Adrenal gland (tissue), 12 donors: ENCODE data around the gene BOC. TPM values are rescaled to one million over a fixed set of nuclear protein-coding genes. Genes with fewer than 3 reads are reported as not detected.

ENCODE experiments used
- DNase-seq, 7 donors: peaks; one replicate each; pipeline ENCODE4 v3.0.0-alpha.2; 2019 to 2020
- H3K27ac ChIP-seq, 5 donors: fragments of 200-600 bp; sonication (generic) in 4 of 5; 1 replicate in 3 of 5; 2 replicates in 2 of 5; pipeline versions ENCODE4 v1.5.1 to v1.8.0; 2016 to 2020; ENCODE audit warnings: mild to moderate bottlenecking in 1 of 5
- H3K27me3 ChIP-seq: fragments of 200-600 bp; 2 replicates; pipeline ENCODE4 v1.8.0; 2021
- H3K36me3 ChIP-seq, 2 donors: fragments of 200-600 bp; replicated peaks in 1 of 2; 1 replicate in 1 of 2; 2 replicates in 1 of 2; pipeline versions ENCODE4 v1.5.1 to v1.8.0; 2018 to 2022
- H3K4me1 ChIP-seq, 2 donors: fragments of 200-600 bp; replicated peaks in 1 of 2; 1 replicate in 1 of 2; 2 replicates in 1 of 2; pipeline versions ENCODE4 v1.5.1 to v1.8.0; 2018 to 2021
- H3K4me3 ChIP-seq, 4 donors: fragments of 200-600 bp; sonication (generic) in 3 of 4; one replicate each; pipeline ENCODE4 v1.5.1; 2016 to 2018
- H3K9me3 ChIP-seq, 3 donors: fragments of 200-600 bp; sonication (generic) in 1 of 3; replicated peaks in 1 of 3; 1 replicate in 2 of 3; 2 replicates in 1 of 3; pipeline versions ENCODE4 v1.5.1 to v1.8.0; 2016 to 2021
- POLR2A ChIP-seq, 2 donors: fragments of 450-650 bp; IDR thresholded peaks; one replicate each; pipeline ENCODE4 v1.6.1; 2017; ENCODE audit warnings: antibody characterized with exemption in 2 of 2, mild to moderate bottlenecking in 2 of 2, moderate library complexity in 1 of 2
- WGBS, 4 donors: extraction: QIAGEN DNeasy Blood & Tissue Kit in 2 of 4; methylation state at CpG; one replicate each; pipeline versions ENCODE4 v1.1.5 to v1.1.7; 2013 to 2017; 5-methylcytosine and 5-hydroxymethylcytosine counted together
- intact Hi-C, 2 donors: fragments of 100-400 bp; cut with DNase I; formaldehyde crosslinking; loops; one replicate each; pipeline versions ENCODE4 v1.14.1 to v1.15.0; 2022 to 2023
- polyA plus RNA-seq, 3 donors: library from polyadenylated mRNA; stranded (reverse); fragments of 200-250 nt in 2 of 3; fragments of 350-450 nt in 1 of 3; fragmentation: Illumina TruSeq in 1 of 3; extraction: RNeasy Lipid Tissue Mini Kit (QIAGEN cat#74804) in 1 of 3; gene quantifications; one replicate each; pipeline ENCODE4 v1.2.3, GENCODE V29; 2013 to 2014
- total RNA-seq, 9 donors: library from RNA; depleted of rRNA in 4 of 9; stranded (reverse); fragments of >200 nt in 4 of 9; fragments of 120-200 nt in 1 of 9; fragmentation: NEBNext Ultra II Directional in 1 of 9; extraction: Animal tissue kit (Norgen Biotek cat#: 25700) in 1 of 9; gene quantifications; one replicate each; pipeline versions ENCODE4 v1.1.0 to v1.2.4, GENCODE V29; 2013 to 2023
- TF ChIP-seq, protein P1 (sequence below), 6 experiments: fragments of 450-650 bp in 4 of 6; fragments of 200-600 bp in 2 of 6; sonication (generic) in 1 of 6; IDR thresholded peaks; 1 replicate in 5 of 6; 2 replicates in 1 of 6; pipeline versions ENCODE4 v1.5.1 to v1.8.0; 2016 to 2021; ENCODE audit warnings: antibody characterized with exemption in 6 of 6, mild to moderate bottlenecking in 2 of 6, moderate library complexity in 1 of 6
- donor health status: healthy with polysubstance abuse.
- donor health status: Bipolar disorder and iron deficiency.
- donor health status: DM: yes; HTN: yes; CAD: no.
- donor health status: DM: no; HTN: no; CAD: no.
- donor health status: DM: no; HTN: no; CAD: no.
- donor health status: DM: yes; HTN: yes; CAD: no.

Gene BOC
- total and polyA plus RNA-seq, 12 donors = 1.9 to 22.3 (median 9.5) TPM

DNA sequence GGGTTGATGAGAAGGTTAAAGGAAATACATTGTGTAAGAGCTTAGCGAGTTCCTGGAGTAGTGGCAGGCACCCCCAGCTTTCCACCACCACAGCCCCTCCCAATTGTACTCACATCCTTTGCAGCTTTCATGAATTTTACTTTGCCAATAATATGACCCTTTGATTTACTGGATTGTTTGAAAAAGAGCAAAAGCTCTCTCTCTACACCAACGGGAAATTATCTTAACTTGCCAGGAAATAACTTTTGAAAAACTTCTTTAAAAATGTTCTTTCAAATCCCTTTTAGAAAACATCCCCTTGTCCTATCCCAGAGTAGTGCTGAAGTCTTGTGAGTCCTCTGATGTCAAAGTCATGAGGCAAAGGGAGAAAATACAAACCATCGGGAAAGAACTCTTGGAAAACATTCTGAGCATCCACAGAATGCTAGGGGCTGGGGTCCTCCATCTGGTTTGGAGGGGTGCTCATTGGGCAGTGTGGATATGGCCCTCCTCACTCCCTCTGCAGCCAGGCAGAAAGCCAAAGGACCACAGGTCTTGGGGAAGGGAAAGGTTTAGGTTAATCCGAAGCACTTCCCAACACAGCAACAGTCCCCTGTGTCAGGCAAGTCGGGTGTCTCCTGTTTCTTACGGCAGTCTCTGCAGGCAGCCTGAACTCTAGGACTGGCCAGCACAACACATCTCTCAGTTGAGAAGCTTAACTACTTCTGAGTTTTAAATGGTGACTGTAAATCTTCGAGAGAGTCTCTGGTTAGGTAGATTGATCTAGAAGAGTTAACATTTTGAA, 36.5 kb downstream of the BOC start:
- intact Hi-C loops = no loop called here
- peak in 2 of 7 donors; percentile 20 to 32 for DNase-seq
- H3K36me3 ChIP-seq = peaks cover 0 to 12% of the 10 kb centered on the region in 2 donors
- WGBS, 4 donors = 31 to 50% (median 40%) methylated on average over 6 to 7 of the region's 7 CpGs
- H3K4me3 ChIP-seq = no peak overlapping the region
- peak overlapping the region in 2 of 5 donors; percentile 82 to 87 for H3K27ac ChIP-seq
- H3K4me1 ChIP-seq = peaks cover 0 to 18% of the 10 kb centered on the region in 2 donors
- no peaks in the 10 kb centered on the region for H3K27me3 ChIP-seq
- no peaks in the 10 kb centered on the region for H3K9me3 ChIP-seq
- TF ChIP-seq, protein P1, sequence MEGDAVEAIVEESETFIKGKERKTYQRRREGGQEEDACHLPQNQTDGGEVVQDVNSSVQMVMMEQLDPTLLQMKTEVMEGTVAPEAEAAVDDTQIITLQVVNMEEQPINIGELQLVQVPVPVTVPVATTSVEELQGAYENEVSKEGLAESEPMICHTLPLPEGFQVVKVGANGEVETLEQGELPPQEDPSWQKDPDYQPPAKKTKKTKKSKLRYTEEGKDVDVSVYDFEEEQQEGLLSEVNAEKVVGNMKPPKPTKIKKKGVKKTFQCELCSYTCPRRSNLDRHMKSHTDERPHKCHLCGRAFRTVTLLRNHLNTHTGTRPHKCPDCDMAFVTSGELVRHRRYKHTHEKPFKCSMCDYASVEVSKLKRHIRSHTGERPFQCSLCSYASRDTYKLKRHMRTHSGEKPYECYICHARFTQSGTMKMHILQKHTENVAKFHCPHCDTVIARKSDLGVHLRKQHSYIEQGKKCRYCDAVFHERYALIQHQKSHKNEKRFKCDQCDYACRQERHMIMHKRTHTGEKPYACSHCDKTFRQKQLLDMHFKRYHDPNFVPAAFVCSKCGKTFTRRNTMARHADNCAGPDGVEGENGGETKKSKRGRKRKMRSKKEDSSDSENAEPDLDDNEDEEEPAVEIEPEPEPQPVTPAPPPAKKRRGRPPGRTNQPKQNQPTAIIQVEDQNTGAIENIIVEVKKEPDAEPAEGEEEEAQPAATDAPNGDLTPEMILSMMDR (IDR thresholded peaks at IDR 0.05) = no peak
- TF ChIP-seq POLR2A (IDR thresholded peaks at IDR 0.05) = no peak

DNA sequence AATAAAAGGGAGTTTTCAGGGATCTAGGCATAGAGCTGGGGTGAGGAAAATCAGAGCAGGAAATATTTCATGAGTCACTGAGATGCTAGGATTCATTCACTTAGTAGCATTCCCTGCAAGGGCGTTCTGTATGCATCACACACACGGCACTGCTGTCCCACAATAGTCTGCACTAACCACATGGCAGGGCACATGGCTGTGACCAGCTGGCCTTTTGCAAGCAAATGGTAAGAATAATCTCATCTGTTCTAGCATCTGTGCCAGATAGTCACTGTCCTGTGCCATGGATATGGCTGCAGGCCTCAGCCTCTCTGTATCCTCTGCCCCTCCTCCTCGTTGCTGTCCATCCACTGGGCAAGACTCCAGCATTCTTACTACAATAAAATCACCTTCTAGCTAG, 37.8 kb downstream of the BOC start:
- no peaks in the 10 kb centered on the region for H3K9me3 ChIP-seq
- TF ChIP-seq POLR2A (IDR thresholded peaks at IDR 0.05) = no peak
- TF ChIP-seq, protein P1 (IDR thresholded peaks at IDR 0.05) = no peak
- WGBS, 4 donors = 54 to 64% (median 61%) methylated on average over 3 of the region's 3 CpGs
- peaks cover 0 to 12% of the 10 kb centered on the region in 2 donors for H3K36me3 ChIP-seq
- H3K4me1 ChIP-seq = peaks cover 0 to 24% of the 10 kb centered on the region in 2 donors
- H3K27me3 ChIP-seq = no peaks in the 10 kb centered on the region
- DNase-seq = peak in 2 of 7 donors; percentile 32 to 79
- intact Hi-C loops = no loop called here
- H3K27ac ChIP-seq = peak overlapping the region in 2 of 5 donors; percentile 82 to 87
- no peak overlapping the region for H3K4me3 ChIP-seq

DNA sequence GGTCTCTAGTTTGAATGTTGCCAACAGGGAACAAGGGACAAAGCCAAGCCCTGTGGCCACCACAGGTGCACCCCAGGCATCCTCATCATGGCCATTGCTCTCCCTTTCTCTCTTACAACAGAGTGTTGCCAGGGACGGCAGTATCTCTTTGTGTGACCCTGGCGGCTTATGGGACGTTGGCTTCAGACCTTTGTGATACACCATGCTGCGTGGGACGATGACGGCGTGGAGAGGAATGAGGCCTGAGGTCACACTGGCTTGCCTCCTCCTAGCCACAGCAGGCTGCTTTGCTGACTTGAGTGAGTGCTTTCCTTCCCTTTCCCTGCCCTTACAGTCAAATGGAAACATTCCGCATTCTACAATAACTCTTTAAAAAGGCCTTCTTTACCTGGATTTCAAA, 38.2 kb downstream of the BOC start:
- Histone ChIP-seq H3K27ac (peak overlapping the region in 2 of 5 donors; percentile 82 to 87), H3K36me3 (peaks cover 0 to 12% of the 10 kb centered on the region in 2 donors), H3K4me3 (no peak overlapping the region), H3K9me3 (no peaks in the 10 kb centered on the region), H3K4me1 (peaks cover 0 to 25% of the 10 kb centered on the region in 2 donors), H3K27me3 (no peaks in the 10 kb centered on the region)
- no peak for DNase-seq
- intact Hi-C loops = no loop called here
- 90 to 94% (median 92%) methylated on average over 8 of the region's 8 CpGs for WGBS, 4 donors
- TF ChIP-seq, protein P1 (IDR thresholded peaks at IDR 0.05) = no peak
- no peak for TF ChIP-seq POLR2A (IDR thresholded peaks at IDR 0.05)

DNA sequence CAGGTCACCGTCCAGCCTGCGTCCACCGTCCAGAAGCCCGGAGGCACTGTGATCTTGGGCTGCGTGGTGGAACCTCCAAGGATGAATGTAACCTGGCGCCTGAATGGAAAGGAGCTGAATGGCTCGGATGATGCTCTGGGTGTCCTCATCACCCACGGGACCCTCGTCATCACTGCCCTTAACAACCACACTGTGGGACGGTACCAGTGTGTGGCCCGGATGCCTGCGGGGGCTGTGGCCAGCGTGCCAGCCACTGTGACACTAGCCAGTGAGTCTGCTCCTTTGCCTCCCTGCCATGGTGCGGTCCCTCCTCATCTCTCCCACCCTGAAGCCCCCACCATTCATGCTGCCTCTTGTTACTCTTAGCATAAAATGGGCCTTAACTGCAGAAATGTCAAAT, 39.2 kb downstream of the BOC start:
- no peak overlapping the region for H3K27ac ChIP-seq
- no peaks in the 10 kb centered on the region for H3K27me3 ChIP-seq
- intact Hi-C loops = no loop called here
- peaks cover 0 to 24% of the 10 kb centered on the region in 2 donors for H3K4me1 ChIP-seq
- no peaks in the 10 kb centered on the region for H3K9me3 ChIP-seq
- 93 to 97% (median 96%) methylated on average over 7 to 14 of the region's 14 CpGs for WGBS, 4 donors
- TF ChIP-seq, protein P1 (IDR thresholded peaks at IDR 0.05) = no peak
- TF ChIP-seq POLR2A (IDR thresholded peaks at IDR 0.05) = no peak
- no peak for DNase-seq
- peaks cover 0 to 12% of the 10 kb centered on the region in 2 donors for H3K36me3 ChIP-seq
- H3K4me3 ChIP-seq = no peak overlapping the region
